Natural killer cell (primary cell): ENCODE measurements around the gene RREB1. TPM values are rescaled to one million over a fixed set of nuclear protein-coding genes. Genes with fewer than 3 reads are reported as not detected.

ENCODE experiments used
- ATAC-seq, 3 donors: fragments of 150-1000 bp in 2 of 3; fragments of 200-7000 bp in 1 of 3; cut with Tn5 transposase; 1 replicate in 1 of 3; 2 replicates in 2 of 3; pipeline ENCODE4 v1.10.0; 2021; ENCODE audit warnings: mild to moderate bottlenecking in 2 of 3, moderate library complexity in 2 of 3
- DNase-seq, 2 donors: peaks; one replicate each; pipeline versions ENCODE4 v3.0.0 to v3.0.0-alpha.2; 2013 to 2021; ENCODE audit warnings: mixed read lengths in 1 of 2
- H3K27ac ChIP-seq: one replicate; pipeline ENCODE4 v1.5.1; 2013; ENCODE audit warnings: mild to moderate bottlenecking, low read length
- H3K27me3 ChIP-seq: one replicate; pipeline ENCODE4 v1.6.1; 2013; ENCODE audit warnings: low read length; ENCODE audit not compliant: control insufficient read depth, insufficient read depth
- H3K36me3 ChIP-seq: one replicate; pipeline ENCODE4 v1.6.1; 2013; ENCODE audit warnings: low read length; ENCODE audit not compliant: control insufficient read depth, insufficient read depth
- H3K4me1 ChIP-seq: one replicate; pipeline ENCODE4 v1.6.1; 2013; ENCODE audit warnings: low read length; ENCODE audit not compliant: control insufficient read depth, insufficient read depth
- H3K4me3 ChIP-seq: one replicate; pipeline ENCODE4 v1.5.1; 2013; ENCODE audit warnings: low read length
- H3K9me3 ChIP-seq: one replicate; pipeline ENCODE4 v1.6.1; 2013; ENCODE audit warnings: low read length; ENCODE audit not compliant: control insufficient read depth, insufficient read depth
- H3K27ac Mint-ChIP-seq, 2 donors: one replicate each; pipeline ENCODE4 v1.8.0; 2022; ENCODE audit warnings: mild to moderate bottlenecking in 2 of 2, mixed read lengths in 2 of 2, moderate library complexity in 1 of 2
- H3K27me3 Mint-ChIP-seq, 2 donors: one replicate each; pipeline ENCODE4 v1.8.0; 2022; ENCODE audit warnings: low read depth in 2 of 2, mixed read lengths in 2 of 2
- H3K36me3 Mint-ChIP-seq: one replicate; pipeline ENCODE4 v1.8.0; 2022; ENCODE audit warnings: mixed read lengths
- H3K4me1 Mint-ChIP-seq, 2 donors: one replicate each; pipeline ENCODE4 v1.8.0; 2022; ENCODE audit warnings: mixed read lengths in 2 of 2
- H3K4me3 Mint-ChIP-seq: one replicate; pipeline ENCODE4 v1.8.0; 2022; ENCODE audit warnings: mild to moderate bottlenecking, moderate library complexity, mixed read lengths
- H3K9me3 Mint-ChIP-seq, 2 donors: one replicate each; pipeline ENCODE4 v1.8.0; 2022; ENCODE audit warnings: mixed read lengths in 2 of 2
- WGBS: methylation state at CpG from one replicate; pipeline ENCODE4 v1.1.7; 2013; ENCODE audit warnings: missing lambda C conversion rate; ENCODE audit not compliant: insufficient coverage; 5-methylcytosine and 5-hydroxymethylcytosine counted together
- intact Hi-C: fragments of 100-400 bp; cut with micrococcal nuclease; formaldehyde crosslinking; loops from one replicate; pipeline ENCODE4 v1.14.2; 2022
- total RNA-seq, 4 donors: library from RNA; stranded (reverse); fragments of 120-200 nt in 1 of 4; gene quantifications; one replicate each; pipeline versions ENCODE4 v1.2.3 to v1.2.4, GENCODE V29; 2013 to 2022
- TF ChIP-seq, protein P1 (sequence below): fragments of 200-600 bp; IDR thresholded peaks from one replicate; pipeline ENCODE4 v1.8.0; 2022; ENCODE audit warnings: antibody characterized with exemption

RREB1 gene
- total RNA-seq, 3 donors from 2014 or later (not counting 1 experiment from before 2014, with no cell fraction given) = 42.2 to 51.8 (median 44.0) TPM

- 77% methylated on average over 11 of the region's 13 CpGs for WGBS
- H3K36me3 ChIP-seq = no peaks in the 10 kb centered on the region
- H3K4me1 ChIP-seq = peaks cover 4% of the 10 kb centered on the region
- no peak overlapping the region for H3K4me3 ChIP-seq
- ATAC-seq (no peak), DNase-seq (no peak)
- H3K9me3 Mint-ChIP-seq = no peaks in the 10 kb centered on the region
- peaks cover 0 to under 1% of the 10 kb centered on the region in 2 donors for H3K27me3 Mint-ChIP-seq
- no peaks in the 10 kb centered on the region for H3K4me1 Mint-ChIP-seq
- intact Hi-C loops = no loop called here
- H3K9me3 ChIP-seq = peaks cover 4% of the 10 kb centered on the region
- no peak overlapping the region for H3K27ac ChIP-seq
- TF ChIP-seq, protein P1, sequence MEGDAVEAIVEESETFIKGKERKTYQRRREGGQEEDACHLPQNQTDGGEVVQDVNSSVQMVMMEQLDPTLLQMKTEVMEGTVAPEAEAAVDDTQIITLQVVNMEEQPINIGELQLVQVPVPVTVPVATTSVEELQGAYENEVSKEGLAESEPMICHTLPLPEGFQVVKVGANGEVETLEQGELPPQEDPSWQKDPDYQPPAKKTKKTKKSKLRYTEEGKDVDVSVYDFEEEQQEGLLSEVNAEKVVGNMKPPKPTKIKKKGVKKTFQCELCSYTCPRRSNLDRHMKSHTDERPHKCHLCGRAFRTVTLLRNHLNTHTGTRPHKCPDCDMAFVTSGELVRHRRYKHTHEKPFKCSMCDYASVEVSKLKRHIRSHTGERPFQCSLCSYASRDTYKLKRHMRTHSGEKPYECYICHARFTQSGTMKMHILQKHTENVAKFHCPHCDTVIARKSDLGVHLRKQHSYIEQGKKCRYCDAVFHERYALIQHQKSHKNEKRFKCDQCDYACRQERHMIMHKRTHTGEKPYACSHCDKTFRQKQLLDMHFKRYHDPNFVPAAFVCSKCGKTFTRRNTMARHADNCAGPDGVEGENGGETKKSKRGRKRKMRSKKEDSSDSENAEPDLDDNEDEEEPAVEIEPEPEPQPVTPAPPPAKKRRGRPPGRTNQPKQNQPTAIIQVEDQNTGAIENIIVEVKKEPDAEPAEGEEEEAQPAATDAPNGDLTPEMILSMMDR = no peak
- no peak overlapping the region for H3K4me3 Mint-ChIP-seq
- H3K27me3 ChIP-seq = no peaks in the 10 kb centered on the region
- no peak overlapping the region for H3K27ac Mint-ChIP-seq
- H3K36me3 Mint-ChIP-seq = no peaks in the 10 kb centered on the region
Measured at GRCh38 chr6:7267466-7268091, 159.8 kb downstream of the RREB1 start.

GRCh38 chr6:7268362-7268761 lies 160.6 kb downstream of the RREB1 start:
- Mint-ChIP-seq H3K4me1 (no peaks in the 10 kb centered on the region), H3K27ac (no peak overlapping the region), H3K27me3 (no peaks in the 10 kb centered on the region), H3K4me3 (no peak overlapping the region), H3K9me3 (no peaks in the 10 kb centered on the region), H3K36me3 (no peaks in the 10 kb centered on the region)
- Histone ChIP-seq H3K4me1 (no peaks in the 10 kb centered on the region), H3K4me3 (no peak overlapping the region), H3K27me3 (no peaks in the 10 kb centered on the region), H3K36me3 (no peaks in the 10 kb centered on the region), H3K9me3 (peaks cover 4% of the 10 kb centered on the region), H3K27ac (no peak overlapping the region)
- TF ChIP-seq, protein P1 = no peak
- 94% methylated on average over 20 of the region's 20 CpGs for WGBS
- ATAC-seq = no peak
- DNase-seq = no peak
- intact Hi-C loops = no loop called here

- Histone ChIP-seq H3K4me1 (no peaks in the 10 kb centered on the region), H3K9me3 (peaks cover 4% of the 10 kb centered on the region), H3K27ac (no peak overlapping the region), H3K36me3 (no peaks in the 10 kb centered on the region), H3K4me3 (no peak overlapping the region), H3K27me3 (no peaks in the 10 kb centered on the region)
- Mint-ChIP-seq H3K4me1 (no peaks in the 10 kb centered on the region), H3K4me3 (no peak overlapping the region), H3K27me3 (no peaks in the 10 kb centered on the region), H3K9me3 (no peaks in the 10 kb centered on the region), H3K36me3 (no peaks in the 10 kb centered on the region), H3K27ac (no peak overlapping the region)
- TF ChIP-seq, protein P1 = no peak
- 94% methylated on average over 23 of the region's 23 CpGs for WGBS
- ATAC-seq (no peak), DNase-seq (no peak)
- intact Hi-C loops = no loop called here
Measured at GRCh38 chr6:7268816-7269555, 161.2 kb downstream of the RREB1 start.
